A549 treated with RU486 at 1 μM for 4 hours (cell line): ENCODE data around the gene ADAM12. TPM values are rescaled to one million over a fixed set of nuclear protein-coding genes. Genes with fewer than 3 reads are reported as not detected.

Experiments used
- total RNA-seq: library from RNA; stranded (reverse); fragments of 200-300 nt; extraction: Qiagen RNA extraction; gene quantifications from 5 replicates; pipeline ENCODE4 v1.2.3, GENCODE V29; 2022; ENCODE audit warnings: low read depth

ADAM12 gene
- total RNA-seq, result 4.3 to 5.4 TPM (median 4.9 TPM) in 5 replicates

GRCh38 chr10:126387931-126388911 lies at the start of gene ADAM12:
Gene ADAM12 (minus strand): TSS chr10:126388477. CDS start chr10:126388145, 332 bp downstream.

